ENCODE data around the gene DNM3.

Gene DNM3

DNA sequence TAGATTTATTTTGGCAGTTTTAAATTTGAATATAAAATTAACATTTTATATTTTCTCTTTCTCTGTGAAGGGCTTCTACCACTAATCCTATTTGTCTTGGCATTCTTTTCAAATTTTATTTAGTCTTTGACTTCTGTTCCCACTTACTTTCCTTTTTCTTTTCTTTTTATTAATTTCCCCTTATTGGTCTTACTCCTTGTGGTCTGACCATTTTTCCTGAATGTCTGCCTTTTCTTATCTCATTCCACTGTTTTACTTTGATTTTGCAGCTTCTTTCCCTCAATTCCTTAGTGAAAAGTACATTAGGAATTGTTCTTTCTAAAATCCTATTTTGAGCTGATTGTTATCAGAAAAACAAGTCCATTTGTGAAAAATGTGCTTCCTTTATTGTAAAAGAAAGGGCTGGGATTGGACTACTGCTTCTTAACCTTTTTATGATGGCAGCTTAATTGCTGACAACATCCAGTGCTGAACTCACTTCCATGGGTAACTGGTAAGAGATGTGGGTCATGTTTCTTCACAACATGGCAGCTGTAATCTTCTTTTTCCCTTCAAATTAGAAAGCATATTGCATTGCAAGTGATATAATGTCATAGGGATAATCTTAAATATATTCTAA lies 284.6 kb downstream of the DNM3 start:
- Histone ChIP-seq H3K36me3 (ENCODE audit: insufficient read depth, low read length) (no peaks in the 10 kb centered on the region), H3K4me3 (no peak overlapping the region), H3K9me3 (ENCODE audit: low read depth, low read length) (no peaks in the 10 kb centered on the region), H3K27ac (no peak overlapping the region), H3K9ac (ENCODE audit: insufficient read length) (no peak overlapping the region)
- TF ChIP-seq POLR2AphosphoS5 (IDR thresholded peaks at IDR 0.05; ENCODE audit: borderline replicate concordance, low read depth, low read length) (no peak), EZH2 (IDR thresholded peaks at IDR 0.05) (no peak), FOXP2 (optimal IDR thresholded peaks at IDR 0.05; ENCODE audit: control extremely low read depth, extremely low read length, insufficient read depth) (no peak)
- DNase-seq (ENCODE audit: low read depth, low spot score) = no peak

DNA sequence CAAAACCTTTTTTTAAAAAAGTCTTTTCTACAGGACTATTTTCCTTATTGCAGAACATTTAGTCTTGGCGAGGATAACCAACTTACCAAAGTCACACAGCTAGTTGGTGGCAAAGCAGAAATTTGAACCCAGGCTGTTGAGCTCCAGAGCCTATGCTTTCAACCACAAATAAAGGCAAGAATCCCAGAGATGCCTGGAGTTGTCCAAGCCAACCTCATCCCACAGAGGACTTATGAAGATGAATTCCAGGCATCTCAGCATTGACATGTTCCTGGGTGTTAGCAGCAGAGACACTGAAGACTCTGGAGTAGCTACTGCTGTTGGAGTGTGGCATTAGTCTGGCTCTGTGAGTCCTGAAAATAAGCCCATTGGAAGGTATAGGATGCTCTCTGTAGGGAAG lies 291.5 kb downstream of the DNM3 start:
- DNase-seq (ENCODE audit: low read depth, low spot score) = no peak
- Histone ChIP-seq H3K9ac (ENCODE audit: insufficient read length) (no peak overlapping the region), H3K9me3 (ENCODE audit: low read depth, low read length) (no peaks in the 10 kb centered on the region), H3K36me3 (ENCODE audit: insufficient read depth, low read length) (no peaks in the 10 kb centered on the region), H3K27ac (no peak overlapping the region), H3K4me3 (no peak overlapping the region)
- TF ChIP-seq POLR2AphosphoS5 (IDR thresholded peaks at IDR 0.05; ENCODE audit: borderline replicate concordance, low read depth, low read length) = no peak
- TF ChIP-seq FOXP2 (optimal IDR thresholded peaks at IDR 0.05; ENCODE audit: control extremely low read depth, extremely low read length, insufficient read depth) = no peak
- TF ChIP-seq EZH2 (IDR thresholded peaks at IDR 0.05) = no peak

DNA sequence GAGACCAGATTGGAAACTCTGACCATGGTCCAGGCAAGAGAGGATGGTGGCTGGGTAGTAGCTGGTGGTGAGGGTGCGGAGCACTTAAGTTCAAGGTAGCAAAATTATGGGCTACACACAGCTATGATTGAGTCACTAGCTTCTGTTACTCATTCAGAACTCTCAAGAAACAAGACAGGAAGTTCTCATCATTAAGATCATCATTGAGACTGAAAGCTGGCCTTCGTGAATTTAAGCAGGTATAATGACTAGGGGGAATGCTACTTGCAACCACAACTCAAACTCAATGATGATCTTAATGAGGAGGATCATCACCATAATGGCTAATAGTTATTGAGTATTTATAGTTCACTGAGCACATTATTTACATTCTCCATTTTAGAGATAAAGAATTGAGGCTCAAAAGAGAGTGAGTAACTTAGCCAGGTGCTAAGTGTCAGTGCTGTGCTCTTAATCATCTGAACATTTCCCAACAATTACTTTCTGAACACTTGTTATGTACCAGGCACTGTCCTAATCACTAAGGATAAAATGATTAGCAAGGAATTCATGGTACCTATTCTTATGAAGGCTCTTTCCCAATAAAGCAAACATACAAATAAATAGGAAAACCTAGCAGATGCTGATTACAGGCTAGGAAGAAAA lies 292.9 kb downstream of the DNM3 start:
- TF ChIP-seq FOXP2 (optimal IDR thresholded peaks at IDR 0.05; ENCODE audit: control extremely low read depth, extremely low read length, insufficient read depth) (no peak), EZH2 (IDR thresholded peaks at IDR 0.05) (no peak), POLR2AphosphoS5 (IDR thresholded peaks at IDR 0.05; ENCODE audit: borderline replicate concordance, low read depth, low read length) (no peak)
- H3K4me3 ChIP-seq = no peak overlapping the region
- H3K9ac ChIP-seq (ENCODE audit: insufficient read length) = no peak overlapping the region
- DNase-seq (ENCODE audit: low read depth, low spot score) = no peak
- H3K27ac ChIP-seq = no peak overlapping the region
- H3K9me3 ChIP-seq (ENCODE audit: low read depth, low read length) = no peaks in the 10 kb centered on the region
- H3K36me3 ChIP-seq (ENCODE audit: insufficient read depth, low read length) = no peaks in the 10 kb centered on the region

DNA sequence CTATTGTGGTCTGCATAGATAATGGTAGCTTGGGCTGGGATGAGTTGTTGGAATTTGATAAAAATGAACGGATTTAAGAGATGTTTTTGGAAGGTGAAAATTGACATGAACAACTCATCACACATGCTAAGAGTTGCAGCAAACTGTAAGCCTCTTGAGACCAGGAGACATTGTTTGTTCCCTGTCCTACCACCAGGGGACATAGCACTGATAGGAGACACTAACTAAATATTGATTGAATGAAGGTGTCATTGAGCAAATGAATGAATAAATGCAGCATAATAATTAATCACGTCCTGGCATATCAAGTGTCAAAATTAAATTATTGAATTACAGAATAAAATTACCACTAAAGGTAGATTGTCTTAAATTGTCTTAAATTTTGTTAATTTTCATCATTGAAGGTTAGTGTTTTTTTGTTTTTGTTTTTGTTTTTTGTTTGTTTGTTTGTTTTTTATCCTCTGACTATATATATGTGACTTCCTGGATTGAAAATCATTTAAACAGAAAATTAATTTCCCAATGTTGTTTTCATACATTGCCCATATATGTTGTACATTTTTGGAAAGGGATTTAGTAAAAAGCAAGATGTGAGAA lies 293.9 kb downstream of the DNM3 start:
- no peak for TF ChIP-seq FOXP2 (optimal IDR thresholded peaks at IDR 0.05; ENCODE audit: control extremely low read depth, extremely low read length, insufficient read depth)
- TF ChIP-seq POLR2AphosphoS5 (IDR thresholded peaks at IDR 0.05; ENCODE audit: borderline replicate concordance, low read depth, low read length) = no peak
- TF ChIP-seq EZH2 (IDR thresholded peaks at IDR 0.05) = no peak
- no peak for DNase-seq (ENCODE audit: low read depth, low spot score)
- no peaks in the 10 kb centered on the region; the same call in 1 of the 2 replicates for H3K36me3 ChIP-seq (ENCODE audit: insufficient read depth, low read length)
- H3K9me3 ChIP-seq (ENCODE audit: low read depth, low read length) = no peaks in the 10 kb centered on the region
- H3K9ac ChIP-seq (ENCODE audit: insufficient read length) = no peak overlapping the region
- peak overlapping the region; percentile 74; the same call in 1 of the 2 replicates for H3K27ac ChIP-seq
- H3K4me3 ChIP-seq = no peak overlapping the region

DNA sequence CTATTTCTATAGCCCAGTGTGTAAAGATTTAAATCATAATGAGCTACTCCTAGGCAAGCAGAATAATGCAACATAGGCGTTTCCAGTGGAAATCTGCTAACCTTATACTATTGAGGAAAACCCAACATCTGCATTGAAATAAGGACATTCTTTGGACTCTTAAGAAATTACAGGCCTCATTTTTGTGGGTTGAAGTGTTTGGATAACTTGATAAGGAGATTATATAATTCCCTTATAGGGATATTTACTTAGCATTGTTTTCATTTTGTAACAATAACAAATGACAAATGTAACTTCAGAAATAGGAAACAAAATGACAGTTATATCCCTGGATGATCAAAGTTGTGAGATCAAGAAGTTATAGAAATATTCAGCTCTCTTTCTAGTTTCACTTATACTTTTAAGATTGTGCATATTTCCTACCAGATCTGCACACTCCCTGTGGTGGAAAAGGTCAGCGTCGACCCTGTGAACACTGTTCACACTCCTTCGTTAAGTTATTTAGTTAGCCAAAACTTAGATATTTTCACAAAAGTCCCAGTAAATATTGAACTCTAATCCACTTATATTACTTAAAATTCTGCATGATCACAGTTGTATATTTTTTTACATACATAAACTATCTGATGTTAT lies 294.8 kb downstream of the DNM3 start:
- peak overlapping the region; percentile 74 for H3K27ac ChIP-seq
- TF ChIP-seq EZH2 (IDR thresholded peaks at IDR 0.05) = no peak
- TF ChIP-seq POLR2AphosphoS5 (IDR thresholded peaks at IDR 0.05; ENCODE audit: borderline replicate concordance, low read depth, low read length) = peak; percentile 28; the same call in 1 of the 2 replicates
- no peak for TF ChIP-seq FOXP2 (optimal IDR thresholded peaks at IDR 0.05; ENCODE audit: control extremely low read depth, extremely low read length, insufficient read depth)
- no peak for DNase-seq (ENCODE audit: low read depth, low spot score)
- no peaks in the 10 kb centered on the region; the same call in 1 of the 2 replicates for H3K36me3 ChIP-seq (ENCODE audit: insufficient read depth, low read length)
- no peaks in the 10 kb centered on the region for H3K9me3 ChIP-seq (ENCODE audit: low read depth, low read length)
- no peak overlapping the region for H3K9ac ChIP-seq (ENCODE audit: insufficient read length)
- H3K4me3 ChIP-seq = no peak overlapping the region

DNA sequence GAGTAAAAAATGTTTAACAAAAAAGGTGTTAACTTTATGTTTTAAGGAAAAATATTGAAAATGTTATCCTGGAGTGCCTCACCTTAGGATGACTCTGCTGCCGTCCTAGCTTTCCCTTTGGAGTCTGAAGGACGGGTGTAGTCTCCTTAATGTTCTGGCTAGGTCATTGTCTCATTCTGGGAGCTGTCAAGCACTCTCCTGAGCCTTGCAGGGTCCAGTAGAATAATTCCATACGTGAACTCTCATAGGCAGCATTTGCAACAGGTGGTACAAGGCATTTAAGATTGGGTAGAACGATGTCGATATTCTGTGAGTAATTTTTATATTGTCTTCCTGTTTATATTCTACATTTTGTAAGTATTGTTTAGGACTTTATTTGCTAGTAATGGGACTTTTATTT lies 295.6 kb downstream of the DNM3 start:
- DNase-seq (ENCODE audit: low read depth, low spot score) = no peak
- no peak for TF ChIP-seq FOXP2 (optimal IDR thresholded peaks at IDR 0.05; ENCODE audit: control extremely low read depth, extremely low read length, insufficient read depth)
- TF ChIP-seq POLR2AphosphoS5 (IDR thresholded peaks at IDR 0.05; ENCODE audit: borderline replicate concordance, low read depth, low read length) = no peak
- TF ChIP-seq EZH2 (IDR thresholded peaks at IDR 0.05) = no peak
- no peak overlapping the region for H3K4me3 ChIP-seq
- H3K27ac ChIP-seq = no peak overlapping the region
- peaks cover 3% of the 10 kb centered on the region; the same call in 1 of the 2 replicates for H3K36me3 ChIP-seq (ENCODE audit: insufficient read depth, low read length)
- H3K9ac ChIP-seq (ENCODE audit: insufficient read length) = no peak overlapping the region
- no peaks in the 10 kb centered on the region for H3K9me3 ChIP-seq (ENCODE audit: low read depth, low read length)

- Histone ChIP-seq H3K9ac (ENCODE audit: insufficient read length) (no peak overlapping the region), H3K4me3 (no peak overlapping the region), H3K9me3 (ENCODE audit: low read depth, low read length) (no peaks in the 10 kb centered on the region), H3K27ac (0 out of 2 replicates have a peak overlapping the region, but pooled peaks have one; percentile 76), H3K36me3 (ENCODE audit: insufficient read depth, low read length) (peaks cover 3% of the 10 kb centered on the region; the same call in 1 of the 2 replicates)
- no peak for DNase-seq (ENCODE audit: low read depth, low spot score)
- TF ChIP-seq EZH2 (IDR thresholded peaks at IDR 0.05) = no peak
- TF ChIP-seq FOXP2 (optimal IDR thresholded peaks at IDR 0.05; ENCODE audit: control extremely low read depth, extremely low read length, insufficient read depth) = no peak
- no peak for TF ChIP-seq POLR2AphosphoS5 (IDR thresholded peaks at IDR 0.05; ENCODE audit: borderline replicate concordance, low read depth, low read length)
Observed at GRCh38 chr1:172137703-172138454, 296.6 kb downstream of the DNM3 start.

All from SK-N-MC (cell line).